K562 (cell line): ENCODE measurements around the gene FMN2. TPM values are rescaled to one million over a fixed set of nuclear protein-coding genes. Genes with fewer than 3 reads are reported as not detected.

Source experiments
- ATAC-seq: fragments of 200-7000 bp; cut with Tn5 transposase; 3 replicates; pipeline ENCODE4 v1.9.1; 2020; ENCODE audit warnings: moderate library complexity
- BruUV-seq: library from RNA; stranded (reverse); fragments of 400-500 nt; replicated peaks from 2 replicates; lab custom pipeline; 2021; lab: Mats Ljungman, UMichigan
- CTCF ChIA-PET: fragments of 300-600 bp; formaldehyde crosslinking; extraction: SDS; loops from one replicate; lab custom pipeline; 2021; ENCODE audit warnings: low intra/inter-chr PET ratio; lab: Yijun Ruan, JAX
- POLR2A ChIA-PET: fragments of 300-600, 350-650 bp; sonication (Branson Sonifier 250); formaldehyde crosslinking; extraction: SDS; loops from one replicate; lab custom pipeline; 2021; ENCODE audit warnings: antibody characterized with exemption, inconsistent platforms; lab: Yijun Ruan, JAX
- DNase-seq, 4 experiments: peaks; one replicate each; pipeline versions ENCODE4 v3.0.0 to v3.0.0-alpha.2; 2011 to 2018; ENCODE audit warnings: low spot score in 3 of 4, mixed read lengths in 3 of 4; ENCODE audit errors: extremely low read depth in 1 of 4
- FAIRE-seq: peaks from 2 replicates; lab custom pipeline; 2011; peaks lifted over from hg19 to GRCh38; lab: Jason Lieb, UNC
- H2AFZ ChIP-seq: 2 replicates; pipeline ENCODE4 v1.6.0; 2011; ENCODE audit warnings: low read depth, low read length, control low read depth, inconsistent platforms
- H3K27ac ChIP-seq: fragments of 200-600 bp; 3 replicates; pipeline ENCODE4 v1.8.0; 2011; ENCODE audit warnings: low read depth, mild to moderate bottlenecking, control low read depth, inconsistent platforms, low read length, moderate library complexity, mixed read lengths; ENCODE audit errors: extremely low read depth
- H3K27me3 ChIP-seq, 2 experiments: fragments of 300-600 bp in 1 of 2; 2 replicates in 1 of 2; 3 replicates in 1 of 2; pipeline versions ENCODE4 v1.6.0 to v1.8.0; 2011; ENCODE audit warnings: inconsistent platforms in 2 of 2, low read length in 2 of 2, mild to moderate bottlenecking in 1 of 2, mixed read lengths in 1 of 2, moderate library complexity in 1 of 2; ENCODE audit not compliant: control insufficient read depth in 2 of 2, insufficient read depth in 2 of 2
- H3K36me3 ChIP-seq: fragments of 300-600 bp; 3 replicates; pipeline ENCODE4 v1.8.0; 2011; ENCODE audit warnings: mild to moderate bottlenecking, low read length, inconsistent platforms; ENCODE audit not compliant: control insufficient read depth, insufficient read depth
- H3K4me1 ChIP-seq, 2 experiments: fragments of 200-600 bp in 1 of 2; replicated peaks in 1 of 2; 2 replicates in 1 of 2; 3 replicates in 1 of 2; pipeline versions ENCODE4 v1.5.1 to v1.8.0; 2011; ENCODE audit warnings: inconsistent platforms in 2 of 2, low read length in 2 of 2, mild to moderate bottlenecking in 1 of 2, mixed read lengths in 1 of 2, moderate library complexity in 1 of 2; ENCODE audit not compliant: control insufficient read depth in 2 of 2, insufficient read depth in 2 of 2
- H3K4me2 ChIP-seq: 2 replicates; pipeline ENCODE4 v1.6.1; 2011; ENCODE audit warnings: low read length, control low read depth, inconsistent platforms, mixed read lengths; ENCODE audit not compliant: insufficient read depth
- H3K4me3 ChIP-seq: fragments of 200-600 bp; sonication (generic), shearing (Covaris generic); 2 replicates; pipeline ENCODE4 v1.5.1; 2016; ENCODE audit warnings: control low read depth, inconsistent platforms
- H3K79me2 ChIP-seq: fragments of 200-600 bp; 3 replicates; pipeline ENCODE4 v1.8.0; 2011; ENCODE audit warnings: low read length, inconsistent platforms; ENCODE audit not compliant: control insufficient read depth, insufficient read depth
- H3K9ac ChIP-seq, 2 experiments: 2 replicates each; pipeline versions ENCODE4 v1.6.0 to v1.6.1; 2011; ENCODE audit warnings: low read depth in 2 of 2, low read length in 2 of 2, control low read depth in 1 of 2, inconsistent platforms in 1 of 2, mild to moderate bottlenecking in 1 of 2, mixed read lengths in 1 of 2; ENCODE audit not compliant: insufficient read depth in 1 of 2
- H3K9me1 ChIP-seq: one replicate; pipeline ENCODE4 v1.6.0; 2011; ENCODE audit warnings: inconsistent platforms, mild to moderate bottlenecking, low read length, moderate library complexity; ENCODE audit not compliant: control insufficient read depth, insufficient read depth
- H3K9me3 ChIP-seq: replicated peaks from 2 replicates; pipeline ENCODE4 v1.5.1; 2011; ENCODE audit warnings: low read depth, low read length, inconsistent platforms; ENCODE audit not compliant: control insufficient read depth, insufficient read depth
- H4K20me1 ChIP-seq: replicated peaks from 2 replicates; pipeline ENCODE4 v1.6.1; 2011; ENCODE audit warnings: low read length, inconsistent platforms, mixed read lengths; ENCODE audit not compliant: control insufficient read depth, insufficient read depth
- CBFA2T2 ChIP-seq: fragments of 450-650 bp; conservative IDR thresholded peaks from 2 replicates; pipeline ENCODE4 v1.6.1; 2017; ENCODE audit warnings: mild to moderate bottlenecking
- GATAD2B ChIP-seq: fragments of 450-650 bp; IDR thresholded peaks from 2 replicates; pipeline ENCODE4 v1.6.1; 2017; ENCODE audit warnings: mild to moderate bottlenecking, borderline replicate concordance
- HDAC6 ChIP-seq: IDR thresholded peaks from 2 replicates; pipeline ENCODE4 v1.6.1; 2012; ENCODE audit warnings: low read depth, mild to moderate bottlenecking, control low read depth, inconsistent platforms, low read length, moderate library complexity
- HDAC8 ChIP-seq: fragments of 450-650 bp; IDR thresholded peaks from 2 replicates; pipeline ENCODE4 v1.6.1; 2016; ENCODE audit warnings: mild to moderate bottlenecking, missing genetic modification characterization, moderate library complexity, missing compliant biosample characterization
- KDM1A ChIP-seq, 2 experiments: fragments of 450-650 bp; IDR thresholded peaks; 2 replicates each; pipeline ENCODE4 v1.6.1; 2016; ENCODE audit warnings: mild to moderate bottlenecking in 2 of 2
- KLF13 ChIP-seq: fragments of 450-650 bp; IDR thresholded peaks from 2 replicates; pipeline ENCODE4 v1.6.1; 2016; ENCODE audit warnings: missing genetic modification characterization, low read depth, mild to moderate bottlenecking, missing compliant biosample characterization, moderate library complexity, borderline replicate concordance
- MCM7 ChIP-seq, 2 experiments: fragments of 450-650 bp; IDR thresholded peaks; 2 replicates each; pipeline ENCODE4 v1.6.1; 2016 to 2018
- MECOM ChIP-seq: fragments of 250-450 bp; sonication (Bioruptor Pico); IDR thresholded peaks from 2 replicates; pipeline ENCODE4 v1.8.0; 2022; ENCODE audit warnings: inconsistent platforms
- PRMT5 ChIP-seq: sonication (generic); formaldehyde crosslinking; IDR thresholded peaks from 2 replicates; pipeline ENCODE4 v1.5.0; 2020; ENCODE audit warnings: missing genetic modification reagents
- RAD51 ChIP-seq: fragments of 450-650 bp; IDR thresholded peaks from 2 replicates; pipeline ENCODE4 v1.7.1; 2016; ENCODE audit warnings: low read depth, mild to moderate bottlenecking, borderline replicate concordance
- RBM15 ChIP-seq: fragments of 200-400 bp; formaldehyde crosslinking; IDR thresholded peaks from 2 replicates; pipeline ENCODE4 v1.6.1; 2018; ENCODE audit warnings: mild to moderate bottlenecking, low read length, moderate library complexity; ENCODE audit not compliant: insufficient read depth
- SAFB2 ChIP-seq: fragments of 200-400 bp; formaldehyde crosslinking; IDR thresholded peaks from 2 replicates; pipeline ENCODE4 v1.6.1; 2018; ENCODE audit warnings: borderline replicate concordance, low read length, low read depth, moderate library complexity; ENCODE audit not compliant: severe bottlenecking
- SIN3B ChIP-seq: fragments of 450-650 bp; IDR thresholded peaks from 2 replicates; pipeline ENCODE4 v1.6.1; 2017; ENCODE audit warnings: low read depth, mild to moderate bottlenecking, moderate library complexity
- SIX5 ChIP-seq, 2 experiments: IDR thresholded peaks; 2 replicates each; pipeline ENCODE4 v1.6.1; 2011; ENCODE audit warnings: low read length in 2 of 2, borderline replicate concordance in 1 of 2, low read depth in 1 of 2, mild to moderate bottlenecking in 1 of 2, moderate library complexity in 1 of 2; ENCODE audit not compliant: insufficient read depth in 1 of 2
- TEAD1 ChIP-seq, 2 experiments: fragments of 450-650 bp in 1 of 2; sonication (generic) in 1 of 2; formaldehyde crosslinking; IDR thresholded peaks; 2 replicates each; pipeline versions ENCODE4 v1.4.0 to v1.8.0; 2020 to 2022; ENCODE audit warnings: mild to moderate bottlenecking in 2 of 2, missing genetic modification reagents in 1 of 2
- ZNF780A ChIP-seq: fragments of 250-450 bp; sonication (Bioruptor Pico); IDR thresholded peaks from 2 replicates; pipeline ENCODE4 v1.5.0; 2021; ENCODE audit warnings: mild to moderate bottlenecking
- ZZZ3 ChIP-seq: fragments of 450-650 bp; IDR thresholded peaks from 2 replicates; pipeline ENCODE4 v1.6.1; 2016; ENCODE audit warnings: antibody characterized with exemption, mild to moderate bottlenecking, moderate library complexity
- in situ Hi-C: fragments of 300-500 bp; cut with MboI; formaldehyde crosslinking; loops from 4 replicates; pipeline ENCODE4 v1.15.0; 2018; ENCODE audit warnings: inconsistent platforms, mixed read lengths
- intact Hi-C: fragments of 100-400 bp; cut with micrococcal nuclease; formaldehyde crosslinking; loops from 2 replicates; pipeline ENCODE4 v1.14.2; 2022
- polyA plus RNA-seq, 8 experiments: library from polyadenylated mRNA; depleted of rRNA in 4 of 8; stranded (reverse) in 5 of 8; unstranded in 3 of 8; fragments of >200 nt; fragmentation: Nextera tagmentation in 2 of 8; fragmentation: Illumina TruSeq in 1 of 8; extraction: Ambion mirVana in 2 of 8; extraction: Trizol in 1 of 8; gene quantifications; 2 replicates each; pipeline versions ENCODE4 v1.2.1 to v1.2.3, GENCODE V29; 2011 to 2014; ENCODE audit warnings: inconsistent platforms in 1 of 8, missing spikeins in 1 of 8
- total RNA-seq, 7 experiments: library from RNA; depleted of rRNA in 6 of 7; stranded (reverse); fragments of >200 nt in 6 of 7; fragmentation: Illumina TruSeq in 2 of 7; extraction: Trizol in 2 of 7; gene quantifications; 2 replicates each; pipeline versions ENCODE4 v1.2.1 to v1.2.3, GENCODE V29; 2011 to 2021; ENCODE audit warnings: low replicate concordance in 1 of 7
- TF ChIP-seq, protein P1 (sequence below): sonication (generic); formaldehyde crosslinking; IDR thresholded peaks from 2 replicates; pipeline ENCODE4 v1.8.0; 2022; ENCODE audit warnings: mild to moderate bottlenecking, missing genetic modification reagents
- TF ChIP-seq, protein P2 (sequence below): fragments of 450-650 bp; IDR thresholded peaks from 2 replicates; pipeline ENCODE4 v1.6.1; 2018; ENCODE audit warnings: mild to moderate bottlenecking, low read depth; ENCODE audit not compliant: partially characterized antibody
- TF ChIP-seq, protein P3 (sequence below): fragments of 250-450 bp; sonication (Bioruptor Pico); IDR thresholded peaks from 2 replicates; pipeline ENCODE4 v1.4.0; 2020; ENCODE audit warnings: mild to moderate bottlenecking, moderate library complexity

FMN2 gene
- total and polyA plus RNA-seq, 9 of the 15 experiments (the other 6 are each of a cell fraction or from before 2014, with no cell fraction given) = 0.15 to 0.45 (median 0.16) TPM; not detected in 3

DNA sequence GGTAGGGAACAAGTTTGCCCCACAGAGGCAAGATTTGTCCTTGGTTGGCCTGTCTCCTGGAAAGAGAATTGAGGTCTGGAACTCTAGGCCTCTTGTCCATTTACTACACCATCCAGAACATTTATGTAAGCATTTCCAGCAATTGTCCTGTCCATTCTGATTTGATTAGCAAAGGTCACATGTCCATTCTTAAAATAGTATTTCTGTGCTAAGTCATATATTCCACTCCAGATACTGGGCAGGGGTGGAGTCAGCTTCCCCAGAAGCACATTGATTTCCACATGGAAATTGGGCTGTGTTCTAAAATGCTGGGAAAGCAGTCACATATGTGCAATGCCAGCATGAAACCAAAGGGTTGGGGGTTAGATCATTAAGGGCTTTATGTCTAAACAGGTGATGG lies 21.5 kb upstream of the FMN2 start:
- Histone ChIP-seq H4K20me1 (no peaks in the 10 kb centered on the region), H3K9me1 (no peaks in the 10 kb centered on the region), H3K4me2 (no peak overlapping the region), H3K4me3 (no peak overlapping the region), H3K27me3 (no peaks in the 10 kb centered on the region), H3K36me3 (no peaks in the 10 kb centered on the region), H3K9me3 (no peaks in the 10 kb centered on the region), H3K4me1 (no peaks in the 10 kb centered on the region), H3K9ac (no peak overlapping the region), H2AFZ (no peak overlapping the region), H3K27ac (no peak overlapping the region), H3K79me2 (no peaks in the 10 kb centered on the region)
- DNase-seq = no peak
- no peak for FAIRE-seq
- BruUV-seq = no TSS peak
- in situ Hi-C loops (no loop called here), intact Hi-C loops (no loop called here)
- ChIA-PET CTCF (no interaction called here), POLR2A (interaction anchor here (0.7 kb wide), 1 partner anchor 68 kb away, joined by 3 read pairs; no protein-coding TSS in a partner anchor)
- TF ChIP-seq HDAC6 (no peak), ZNF780A (no peak), HDAC8 (no peak), SAFB2 (no peak), RBM15 (no peak), PRMT5 (CRISPR knock-in tag) (no peak), RAD51 (no peak), SIN3B (no peak), KLF13 (tag) (no peak), ZZZ3 (no peak), CBFA2T2 (no peak), GATAD2B (no peak), SIX5 (IDR thresholded peaks at IDR 0.05; ENCODE audit: borderline replicate concordance in 1 of 2, insufficient read depth in 1 of 2, low read depth in 1 of 2, low read length in 2 of 2) (no peak), TEAD1 (CRISPR knock-in tag; IDR thresholded peaks at IDR 0.05) (no peak), MECOM (CRISPR knock-in tag) (no peak), MCM7 (IDR thresholded peaks at IDR 0.05) (no peak), KDM1A (IDR thresholded peaks at IDR 0.05) (no peak)
- TF ChIP-seq, protein P1, sequence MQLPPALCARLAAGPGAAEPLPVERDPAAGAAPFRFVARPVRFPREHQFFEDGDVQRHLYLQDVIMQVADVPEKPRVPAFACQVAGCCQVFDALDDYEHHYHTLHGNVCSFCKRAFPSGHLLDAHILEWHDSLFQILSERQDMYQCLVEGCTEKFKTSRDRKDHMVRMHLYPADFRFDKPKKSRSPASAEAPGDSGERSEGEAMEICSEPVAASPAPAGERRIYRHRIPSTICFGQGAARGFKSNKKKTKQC (CRISPR knock-in tag) = no peak
- TF ChIP-seq, protein P2, sequence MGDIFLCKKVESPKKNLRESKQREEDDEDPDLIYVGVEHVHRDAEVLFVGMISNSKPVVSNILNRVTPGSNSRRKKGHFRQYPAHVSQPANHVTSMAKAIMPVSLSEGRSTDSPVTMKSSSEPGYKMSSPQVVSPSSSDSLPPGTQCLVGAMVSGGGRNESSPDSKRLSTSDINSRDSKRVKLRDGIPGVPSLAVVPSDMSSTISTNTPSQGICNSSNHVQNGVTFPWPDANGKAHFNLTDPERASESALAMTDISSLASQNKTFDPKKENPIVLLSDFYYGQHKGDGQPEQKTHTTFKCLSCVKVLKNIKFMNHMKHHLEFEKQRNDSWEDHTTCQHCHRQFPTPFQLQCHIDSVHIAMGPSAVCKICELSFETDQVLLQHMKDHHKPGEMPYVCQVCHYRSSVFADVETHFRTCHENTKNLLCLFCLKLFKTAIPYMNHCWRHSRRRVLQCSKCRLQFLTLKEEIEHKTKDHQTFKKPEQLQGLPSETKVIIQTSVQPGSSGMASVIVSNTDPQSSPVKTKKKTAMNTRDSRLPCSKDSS = no peak
- TF ChIP-seq, protein P3, sequence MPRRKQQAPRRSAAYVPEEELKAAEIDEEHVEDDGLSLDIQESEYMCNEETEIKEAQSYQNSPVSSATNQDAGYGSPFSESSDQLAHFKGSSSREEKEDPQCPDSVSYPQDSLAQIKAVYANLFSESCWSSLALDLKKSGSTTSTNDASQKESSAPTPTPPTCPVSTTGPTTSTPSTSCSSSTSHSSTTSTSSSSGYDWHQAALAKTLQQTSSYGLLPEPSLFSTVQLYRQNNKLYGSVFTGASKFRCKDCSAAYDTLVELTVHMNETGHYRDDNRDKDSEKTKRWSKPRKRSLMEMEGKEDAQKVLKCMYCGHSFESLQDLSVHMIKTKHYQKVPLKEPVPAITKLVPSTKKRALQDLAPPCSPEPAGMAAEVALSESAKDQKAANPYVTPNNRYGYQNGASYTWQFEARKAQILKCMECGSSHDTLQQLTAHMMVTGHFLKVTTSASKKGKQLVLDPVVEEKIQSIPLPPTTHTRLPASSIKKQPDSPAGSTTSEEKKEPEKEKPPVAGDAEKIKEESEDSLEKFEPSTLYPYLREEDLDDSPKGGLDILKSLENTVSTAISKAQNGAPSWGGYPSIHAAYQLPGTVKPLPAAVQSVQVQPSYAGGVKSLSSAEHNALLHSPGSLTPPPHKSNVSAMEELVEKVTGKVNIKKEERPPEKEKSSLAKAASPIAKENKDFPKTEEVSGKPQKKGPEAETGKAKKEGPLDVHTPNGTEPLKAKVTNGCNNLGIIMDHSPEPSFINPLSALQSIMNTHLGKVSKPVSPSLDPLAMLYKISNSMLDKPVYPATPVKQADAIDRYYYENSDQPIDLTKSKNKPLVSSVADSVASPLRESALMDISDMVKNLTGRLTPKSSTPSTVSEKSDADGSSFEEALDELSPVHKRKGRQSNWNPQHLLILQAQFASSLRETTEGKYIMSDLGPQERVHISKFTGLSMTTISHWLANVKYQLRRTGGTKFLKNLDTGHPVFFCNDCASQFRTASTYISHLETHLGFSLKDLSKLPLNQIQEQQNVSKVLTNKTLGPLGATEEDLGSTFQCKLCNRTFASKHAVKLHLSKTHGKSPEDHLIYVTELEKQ (CRISPR knock-in tag) = no peak
- ATAC-seq = no peak
